Smooth muscle cell (in vitro differentiated cells): ENCODE measurements around the gene VSX2. TPM values are rescaled to one million over a fixed set of nuclear protein-coding genes. Genes with fewer than 3 reads are reported as not detected.

ENCODE experiments used
- DNase-seq: peaks from one replicate; lab custom pipeline; 2025; ENCODE audit not compliant: unreplicated experiment; lab: John Stamatoyannopoulos, UW
- H2AFZ ChIP-seq: fragments of 200-600 bp; sonication (generic); 2 replicates; pipeline ENCODE4 v1.6.0; 2016; ENCODE audit warnings: antibody characterized with exemption, low read depth, mild to moderate bottlenecking
- H3F3A ChIP-seq: fragments of 200-600 bp; sonication (generic); 2 replicates; pipeline ENCODE4 v1.6.0; 2017; ENCODE audit warnings: antibody characterized with exemption, low read depth
- H3K27ac ChIP-seq: fragments of 200-600 bp; sonication (generic); 2 replicates; pipeline ENCODE4 v1.5.1; 2016; ENCODE audit warnings: low read depth, mild to moderate bottlenecking
- H3K27me3 ChIP-seq: fragments of 200-600 bp; sonication (generic); 2 replicates; pipeline ENCODE4 v1.6.1; 2016; ENCODE audit warnings: low read depth, mild to moderate bottlenecking
- H3K36me3 ChIP-seq: fragments of 200-600 bp; sonication (generic); 2 replicates; pipeline ENCODE4 v1.5.1; 2016; ENCODE audit warnings: low read depth
- H3K4me1 ChIP-seq: fragments of 200-600 bp; sonication (generic); 2 replicates; pipeline ENCODE4 v1.5.1; 2016; ENCODE audit warnings: low read depth
- H3K4me2 ChIP-seq: fragments of 200-600 bp; sonication (generic); 2 replicates; pipeline ENCODE4 v1.6.0; 2016; ENCODE audit warnings: mild to moderate bottlenecking
- H3K4me3 ChIP-seq: fragments of 200-600 bp; sonication (generic); 2 replicates; pipeline ENCODE4 v1.5.1; 2016; ENCODE audit warnings: mild to moderate bottlenecking
- H3K79me2 ChIP-seq: fragments of 200-600 bp; sonication (generic); 2 replicates; pipeline ENCODE4 v1.6.0; 2016; ENCODE audit warnings: low read depth, mild to moderate bottlenecking
- H3K9ac ChIP-seq: fragments of 200-600 bp; sonication (generic); 2 replicates; pipeline ENCODE4 v1.6.0; 2016; ENCODE audit warnings: low read depth
- H3K9me3 ChIP-seq: fragments of 200-600 bp; sonication (generic); replicated peaks from 2 replicates; pipeline ENCODE4 v1.5.1; 2016; ENCODE audit warnings: low read depth
- H4K20me1 ChIP-seq: fragments of 200-600 bp; sonication (generic); 2 replicates; pipeline ENCODE4 v1.6.0; 2016; ENCODE audit warnings: low read depth
- CTCF ChIP-seq: fragments of 200-600 bp; sonication (generic); IDR thresholded peaks from 2 replicates; pipeline ENCODE4 v1.5.1; 2017; ENCODE audit warnings: borderline replicate concordance, mild to moderate bottlenecking, antibody characterized with exemption; ENCODE audit not compliant: insufficient read depth, poor library complexity, severe bottlenecking
- WGBS: methylation state at CpG from one replicate; pipeline ENCODE4 v1.1.7; 2016; ENCODE audit warnings: low lambda C conversion rate; 5-methylcytosine and 5-hydroxymethylcytosine counted together
- polyA plus RNA-seq: library from polyadenylated mRNA; unstranded; fragments of >200 nt; fragmentation: Nextera tagmentation; extraction: Ambion mirVana; gene quantifications from 2 replicates; pipeline ENCODE4 v1.2.1, GENCODE V29; 2016
- total RNA-seq: library from RNA; depleted of rRNA; stranded (reverse); fragments of >200 nt; gene quantifications from 2 replicates; pipeline ENCODE4 v1.2.3, GENCODE V29; 2014

The VSX2 gene
- total and polyA plus RNA-seq, 2 experiments from 2014 or later = not detected

GRCh38 chr14:74259513-74259912 is 20.3 kb downstream of the VSX2 start:
- H3K27ac ChIP-seq = no peak overlapping the region
- no peak for DNase-seq
- no peak overlapping the region for H3K4me3 ChIP-seq
- H4K20me1 ChIP-seq = no peaks in the 10 kb centered on the region
- H3K9ac ChIP-seq = no peak overlapping the region
- 98% methylated on average over 12 of the region's 12 CpGs for WGBS
- TF ChIP-seq CTCF = no peak
- no peaks in the 10 kb centered on the region for H3K9me3 ChIP-seq
- H3F3A ChIP-seq = no peaks in the 10 kb centered on the region
- H3K79me2 ChIP-seq = no peaks in the 10 kb centered on the region
- H3K27me3 ChIP-seq = peaks cover 37% of the 10 kb centered on the region
- H3K4me2 ChIP-seq = no peak overlapping the region
- peaks cover 5% of the 10 kb centered on the region for H3K4me1 ChIP-seq
- H3K36me3 ChIP-seq = no peaks in the 10 kb centered on the region
- H2AFZ ChIP-seq = no peak overlapping the region

GRCh38 chr14:74260525-74261233 is 21.4 kb downstream of the VSX2 start:
- H3K9me3 ChIP-seq = no peaks in the 10 kb centered on the region
- no peaks in the 10 kb centered on the region for H3K79me2 ChIP-seq
- no peak overlapping the region for H3K4me3 ChIP-seq
- H4K20me1 ChIP-seq = no peaks in the 10 kb centered on the region
- H3K27me3 ChIP-seq = peaks cover 29% of the 10 kb centered on the region
- H3K9ac ChIP-seq = no peak overlapping the region
- H2AFZ ChIP-seq = no peak overlapping the region
- 94% methylated on average over 26 of the region's 29 CpGs for WGBS
- no peaks in the 10 kb centered on the region for H3F3A ChIP-seq
- H3K36me3 ChIP-seq = no peaks in the 10 kb centered on the region
- H3K4me2 ChIP-seq = no peak overlapping the region
- peaks cover 5% of the 10 kb centered on the region for H3K4me1 ChIP-seq
- no peak overlapping the region for H3K27ac ChIP-seq
- DNase-seq = no peak
- no peak for TF ChIP-seq CTCF

- no peaks in the 10 kb centered on the region for H3K9me3 ChIP-seq
- H3K9ac ChIP-seq = no peak overlapping the region
- peaks cover 27% of the 10 kb centered on the region for H3K27me3 ChIP-seq
- H3K4me2 ChIP-seq = no peak overlapping the region
- no peak overlapping the region for H3K4me3 ChIP-seq
- H4K20me1 ChIP-seq = no peaks in the 10 kb centered on the region
- H2AFZ ChIP-seq = no peak overlapping the region
- no peak for TF ChIP-seq CTCF
- no peaks in the 10 kb centered on the region for H3K79me2 ChIP-seq
- no peak overlapping the region for H3K27ac ChIP-seq
- no peaks in the 10 kb centered on the region for H3F3A ChIP-seq
- no peaks in the 10 kb centered on the region for H3K36me3 ChIP-seq
- peaks cover 5% of the 10 kb centered on the region for H3K4me1 ChIP-seq
- no peak for DNase-seq
- WGBS = 74% methylated on average over 4 of the region's 4 CpGs
These were observed 22.0 kb downstream of the VSX2 start for GRCh38 chr14:74261288-74261687.

GRCh38 chr14:74262076-74262475 is 22.8 kb downstream of the VSX2 start:
- Histone ChIP-seq H3K4me3 (no peak overlapping the region), H3F3A (no peaks in the 10 kb centered on the region), H3K9ac (no peak overlapping the region), H4K20me1 (no peaks in the 10 kb centered on the region), H3K79me2 (no peaks in the 10 kb centered on the region), H3K4me1 (peaks cover 5% of the 10 kb centered on the region), H3K27me3 (peaks cover 24% of the 10 kb centered on the region), H3K9me3 (no peaks in the 10 kb centered on the region), H3K4me2 (no peak overlapping the region), H2AFZ (no peak overlapping the region), H3K36me3 (no peaks in the 10 kb centered on the region), H3K27ac (no peak overlapping the region)
- TF ChIP-seq CTCF = no peak
- WGBS = 92% methylated on average over 9 of the region's 9 CpGs
- DNase-seq = no peak
